ENCODE data around the gene ATP11A.

GRCh38 chr13:112661291-112661690 is 28.5 kb upstream of the ATP11A start:
- TF ChIP-seq CTCF (IDR thresholded peaks at IDR 0.05), result no peak
- no peak for TF ChIP-seq POLR2A (IDR thresholded peaks at IDR 0.05)
